GM12878 (cell line): Measurements from ENCODE around the gene ALX4. TPM values are rescaled to one million over a fixed set of nuclear protein-coding genes. Genes with fewer than 3 reads are reported as not detected.

Experiments used
- ATAC-seq: fragments of 200-7000 bp; cut with Tn5 transposase; 3 replicates; pipeline ENCODE4 v1.9.1; 2020; ENCODE audit warnings: mild to moderate bottlenecking, moderate library complexity
- BruUV-seq: library from RNA; stranded (reverse); fragments of 400-500 nt; replicated peaks from 2 replicates; lab custom pipeline; 2021; lab: Mats Ljungman, UMichigan
- CTCF ChIA-PET: fragments of 300-600 bp; sonication (Branson Sonifier 250); formaldehyde crosslinking; extraction: SDS; loops from one replicate; lab custom pipeline; 2021; ENCODE audit warnings: inconsistent platforms; lab: Yijun Ruan, JAX
- POLR2A ChIA-PET: fragments of 350-600 bp; formaldehyde crosslinking; extraction: SDS; loops from one replicate; lab custom pipeline; 2021; ENCODE audit warnings: inconsistent platforms; lab: Charles Lee
- RAD21 ChIA-PET: fragments of 300-600 bp; sonication (Branson Sonifier 250); formaldehyde crosslinking; loops from one replicate; lab custom pipeline; 2023; ENCODE audit warnings: antibody characterized with exemption; ENCODE audit not compliant: unreplicated experiment; lab: Charles Lee
- SMC1A ChIA-PET: fragments of 300-600 bp; sonication (Branson Sonifier 250); formaldehyde crosslinking; loops from one replicate; lab custom pipeline; 2023; ENCODE audit not compliant: unreplicated experiment, uncharacterized antibody; lab: Charles Lee
- DNase-seq: peaks from one replicate; pipeline ENCODE4 v3.0.0-alpha.2; 2011; ENCODE audit warnings: low read depth, low spot score
- FAIRE-seq: peaks from 3 replicates; lab custom pipeline; 2011; peaks lifted over from hg19 to GRCh38; lab: Jason Lieb, UNC
- H2AFZ ChIP-seq: 2 replicates; pipeline ENCODE4 v1.6.0; 2011; ENCODE audit warnings: low read depth, low read length, control low read depth; ENCODE audit not compliant: control insufficient read depth
- H3K27ac ChIP-seq: 2 replicates; pipeline ENCODE4 v1.5.1; 2011; ENCODE audit warnings: control low read depth; ENCODE audit not compliant: control insufficient read depth, insufficient read depth
- H3K27me3 ChIP-seq, 2 experiments: replicated peaks in 1 of 2; 2 replicates each; pipeline versions ENCODE4 v1.6.0 to v1.6.1; 2011; ENCODE audit warnings: low read length in 1 of 2; ENCODE audit not compliant: control insufficient read depth in 2 of 2, insufficient read depth in 2 of 2
- H3K36me3 ChIP-seq, 2 experiments: 2 replicates each; pipeline ENCODE4 v1.5.1; 2011; ENCODE audit warnings: low read length in 1 of 2; ENCODE audit not compliant: control insufficient read depth in 2 of 2, insufficient read depth in 2 of 2
- H3K4me1 ChIP-seq: 2 replicates; pipeline ENCODE4 v1.6.1; 2011; ENCODE audit warnings: mild to moderate bottlenecking, low read length, moderate library complexity, mixed read lengths; ENCODE audit not compliant: control insufficient read depth, insufficient read depth
- H3K4me2 ChIP-seq: 2 replicates; pipeline ENCODE4 v1.6.0; 2011; ENCODE audit warnings: control low read depth; ENCODE audit not compliant: control insufficient read depth, insufficient read depth
- H3K4me3 ChIP-seq: fragments of 200-600 bp; sonication (generic); 2 replicates; pipeline ENCODE4 v1.5.1; 2016
- H3K79me2 ChIP-seq: 2 replicates; pipeline ENCODE4 v1.6.0; 2011; ENCODE audit warnings: low read length; ENCODE audit not compliant: control insufficient read depth, insufficient read depth
- H3K9ac ChIP-seq: 2 replicates; pipeline ENCODE4 v1.8.0; 2011; ENCODE audit warnings: low read length, control low read depth, mixed read lengths; ENCODE audit not compliant: control insufficient read depth, insufficient read depth
- H3K9me3 ChIP-seq: replicated peaks from 3 replicates; pipeline ENCODE4 v1.5.1; 2011; ENCODE audit warnings: mild to moderate bottlenecking, low read length; ENCODE audit not compliant: control insufficient read depth, insufficient read depth
- H4K20me1 ChIP-seq: 2 replicates; pipeline ENCODE4 v1.6.0; 2011; ENCODE audit not compliant: control insufficient read depth, insufficient read depth
- E2F4 ChIP-seq: IDR thresholded peaks from 2 replicates; pipeline ENCODE4 v1.6.1; 2012; ENCODE audit warnings: low read depth, low read length, improper control_type of control experiment
- E4F1 ChIP-seq: fragments of 450-650 bp; IDR thresholded peaks from 2 replicates; pipeline ENCODE4 v1.6.1; 2018; ENCODE audit warnings: borderline replicate concordance, mild to moderate bottlenecking; ENCODE audit not compliant: partially characterized antibody
- EED ChIP-seq: sonication (generic); IDR thresholded peaks from 2 replicates; pipeline ENCODE4 v1.6.1; 2016; ENCODE audit warnings: antibody characterized with exemption, low read depth
- FOS ChIP-seq: IDR thresholded peaks from 3 replicates; pipeline ENCODE4 v1.6.1; 2011; ENCODE audit warnings: borderline replicate concordance; ENCODE audit not compliant: insufficient read length; ENCODE audit errors: extremely low read depth
- FOXK2 ChIP-seq: fragments of 450-650 bp; IDR thresholded peaks from 2 replicates; pipeline ENCODE4 v1.6.1; 2017; ENCODE audit warnings: mild to moderate bottlenecking, moderate library complexity
- GATAD2B ChIP-seq: fragments of 450-650 bp; conservative IDR thresholded peaks from 2 replicates; pipeline ENCODE4 v1.6.1; 2017; ENCODE audit warnings: low read depth, mild to moderate bottlenecking, moderate library complexity
- HDAC2 ChIP-seq: fragments of 200-600 bp; sonication (generic); IDR thresholded peaks from 2 replicates; pipeline ENCODE4 v1.6.1; 2017
- IRF3 ChIP-seq: fragments of 450-650 bp; IDR thresholded peaks from 2 replicates; pipeline ENCODE4 v1.6.1; 2014; ENCODE audit warnings: mild to moderate bottlenecking
- SP1 ChIP-seq: IDR thresholded peaks from one replicate; pipeline ENCODE4 v1.6.1; 2011; ENCODE audit warnings: low read depth, low read length
- STAT3 ChIP-seq: IDR thresholded peaks from 2 replicates; pipeline ENCODE4 v1.6.1; 2011; ENCODE audit warnings: low read depth, low read length, improper control_type of control experiment
- ZNF207 ChIP-seq: fragments of 450-650 bp; IDR thresholded peaks from 2 replicates; pipeline ENCODE4 v1.6.1; 2014; ENCODE audit warnings: antibody characterized with exemption, mild to moderate bottlenecking, borderline replicate concordance
- WGBS: methylation state at CpG from one replicate; pipeline ENCODE4 v1.1.6; 2016; ENCODE audit warnings: low lambda C conversion rate; ENCODE audit not compliant: insufficient replicate concordance, insufficient coverage; ENCODE audit errors: missing lambda C conversion rate; 5-methylcytosine and 5-hydroxymethylcytosine counted together
- in situ Hi-C: fragments of 300-500 bp; cut with MboI; formaldehyde crosslinking; loops from 9 replicates; pipeline ENCODE4 v1.14.3; 2018; ENCODE audit warnings: mixed read lengths
- intact Hi-C: fragments of 100-400 bp; cut with micrococcal nuclease; formaldehyde crosslinking; loops from one replicate; pipeline ENCODE4 v1.14.2; 2022; ENCODE audit not compliant: unreplicated experiment
- polyA plus RNA-seq, 11 experiments: library from polyadenylated mRNA; depleted of rRNA in 4 of 11; unstranded in 6 of 11; stranded (reverse) in 5 of 11; fragments of >200 nt; fragmentation: Nextera tagmentation in 4 of 11; fragmentation: Illumina TruSeq in 1 of 11; extraction: Ambion mirVana in 4 of 11; extraction: Trizol in 1 of 11; gene quantifications; 1 replicate in 1 of 11; 2 replicates in 10 of 11; pipeline versions ENCODE4 v1.2.1 to v1.2.3, GENCODE V29; 2011 to 2016; ENCODE audit warnings: inconsistent platforms in 2 of 11, missing spikeins in 2 of 11, low read depth in 1 of 11
- total RNA-seq, 4 experiments: library from RNA; depleted of rRNA in 3 of 4; stranded (reverse); fragments of >200 nt in 3 of 4; fragmentation: Illumina TruSeq in 1 of 4; extraction: Trizol in 1 of 4; gene quantifications; 2 replicates each; pipeline versions ENCODE4 v1.2.1 to v1.2.3, GENCODE V29; 2013 to 2021

ALX4 gene
- total and polyA plus RNA-seq, 10 of the 15 experiments (the other 5 are each of a cell fraction or from before 2014, with no cell fraction given), result not detected

GRCh38 chr11:44357711-44358110 is 47.8 kb upstream of the ALX4 start (continued):
- TF ChIP-seq E4F1 (no peak), E2F4 (no peak)

GRCh38 chr11:44356351-44356750 is 46.4 kb upstream of the ALX4 start:
- Histone ChIP-seq H3K9ac (no peak overlapping the region), H3K9me3 (no peaks in the 10 kb centered on the region), H2AFZ (no peak overlapping the region), H3K27ac (no peak overlapping the region), H3K27me3 (peaks cover 0 to 5% of the 10 kb centered on the region in 2 experiments; a peak in 2 of 4 replicates), H4K20me1 (no peaks in the 10 kb centered on the region), H3K4me1 (peaks cover 5% of the 10 kb centered on the region), H3K36me3 (no peaks in the 10 kb centered on the region), H3K4me2 (no peak overlapping the region), H3K79me2 (no peaks in the 10 kb centered on the region), H3K4me3 (no peak overlapping the region)
- ChIA-PET SMC1A (no interaction called here), RAD21 (no interaction called here), CTCF (interaction anchor here (0.6 kb wide), 1 partner anchor 92 kb away, joined by 4 read pairs; no protein-coding TSS in a partner anchor), POLR2A (no interaction called here)
- 36% methylated on average over 5 of the region's 5 CpGs for WGBS
- no peak for DNase-seq
- BruUV-seq, result no TSS peak
- no peak for FAIRE-seq
- in situ Hi-C loops (no loop called here), intact Hi-C loops (no loop called here)
- ATAC-seq, result no peak
- no peak for TF ChIP-seq IRF3
- TF ChIP-seq STAT3, result no peak
- TF ChIP-seq HDAC2, result no peak
- TF ChIP-seq SP1, result no peak
- TF ChIP-seq GATAD2B, result no peak
- TF ChIP-seq FOS, result no peak
- TF ChIP-seq FOXK2, result no peak
- TF ChIP-seq ZNF207, result no peak
- no peak for TF ChIP-seq EED
